Aorta (tissue), 5 donors: ENCODE measurements around the gene CEACAM3. TPM values are rescaled to one million over a fixed set of nuclear protein-coding genes. Genes with fewer than 3 reads are reported as not detected.

ENCODE experiments used
- ATAC-seq: fragments of 200-7000 bp; cut with Tn5 transposase; one replicate; pipeline ENCODE4 v1.9.1; 2022; ENCODE audit warnings: moderate library complexity; ENCODE audit not compliant: low FRiP score
- DNase-seq, 2 donors: peaks; one replicate each; pipeline ENCODE4 v3.0.0-alpha.2; 2020
- H3K27ac ChIP-seq, 2 donors: one replicate each; pipeline ENCODE4 v1.5.1; 2013; ENCODE audit warnings: low read length in 2 of 2, mild to moderate bottlenecking in 2 of 2, moderate library complexity in 2 of 2, control low read depth in 1 of 2, inconsistent platforms in 1 of 2, low read depth in 1 of 2
- H3K27me3 ChIP-seq, 2 donors: one replicate each; pipeline ENCODE4 v1.6.1; 2013; ENCODE audit warnings: control low read depth in 1 of 2, low read length in 1 of 2, mild to moderate bottlenecking in 1 of 2, moderate library complexity in 1 of 2; ENCODE audit not compliant: insufficient read depth in 2 of 2, control insufficient read depth in 1 of 2
- H3K36me3 ChIP-seq, 2 donors: one replicate each; pipeline ENCODE4 v1.6.1; 2013; ENCODE audit warnings: control low read depth in 1 of 2, low read length in 1 of 2, mild to moderate bottlenecking in 1 of 2; ENCODE audit not compliant: insufficient read depth in 2 of 2, control insufficient read depth in 1 of 2
- H3K4me1 ChIP-seq, 2 donors: one replicate each; pipeline ENCODE4 v1.6.1; 2013; ENCODE audit warnings: low read length in 2 of 2, control low read depth in 1 of 2, mild to moderate bottlenecking in 1 of 2, moderate library complexity in 1 of 2; ENCODE audit not compliant: insufficient read depth in 2 of 2, control insufficient read depth in 1 of 2
- H3K4me3 ChIP-seq, 2 donors: one replicate each; pipeline ENCODE4 v1.5.1; 2013; ENCODE audit warnings: low read length in 2 of 2, control low read depth in 1 of 2, mild to moderate bottlenecking in 1 of 2
- H3K9me3 ChIP-seq: one replicate; pipeline ENCODE4 v1.6.1; 2013; ENCODE audit warnings: mild to moderate bottlenecking, low read length; ENCODE audit not compliant: control insufficient read depth
- WGBS, 2 donors: extraction: QIAGEN DNeasy Blood & Tissue Kit; methylation state at CpG; one replicate each; pipeline ENCODE4 v1.1.7; 2013; 5-methylcytosine and 5-hydroxymethylcytosine counted together
- intact Hi-C, 2 donors: fragments of 100-400 bp; cut with DNase I; formaldehyde crosslinking; loops; one replicate each; pipeline versions ENCODE4 v1.14.2 to v1.15.0; 2022
- polyA plus RNA-seq, 2 donors: library from polyadenylated mRNA; stranded (reverse); fragments of 200-250 nt; gene quantifications; one replicate each; pipeline ENCODE4 v1.2.3, GENCODE V29; 2013
- total RNA-seq, 2 donors: library from RNA; stranded (reverse); fragmentation: NEBNext Ultra II Directional; extraction: Animal tissue kit (Norgen Biotek cat#: 25700); gene quantifications; one replicate each; pipeline ENCODE4 v1.2.1, GENCODE V29; 2021
- donor health status: healthy with polysubstance abuse.
- donor health status: Bipolar disorder and iron deficiency.
- donor health status: DM: no; HTN: no; CAD: no.
- donor health status: DM: no; HTN: no; CAD: no.
- donor health status: DM: yes; HTN: yes; CAD: no.

The CEACAM3 gene
- total and polyA plus RNA-seq, 4 donors = 0.39 to 0.99 TPM; not detected in 2

GRCh38 chr19:41859618-41860418 is 63.4 kb downstream of the CEACAM3 start, which contains the start of gene RPS19:
RPS19 (plus strand) TSS chr19:41860255; CDS start chr19:41860775, 520 bp downstream.
- WGBS, 2 donors = 0% methylated on average over 54 to 76 of the region's 76 CpGs
- H3K27me3 ChIP-seq = no peaks in the 10 kb centered on the region
- H3K9me3 ChIP-seq = no peaks in the 10 kb centered on the region
- peak; percentile 98 to 100 for DNase-seq
- peak; percentile 99 for ATAC-seq
- intact Hi-C loops = loop anchor here (1.0 to 2.0 kb wide), 3 partner anchors 22 to 99 kb away; partner anchors contain the start of gene RABAC1 (in 1 of the 2)
- H3K4me3 ChIP-seq = peak within 1 kb of the TSS; percentile 62 to 75
- H3K36me3 ChIP-seq = peaks cover 0 to 8% of the 10 kb centered on the region in 2 donors
- peak within 1 kb of the TSS in 1 of 2 donors; percentile 79 for H3K27ac ChIP-seq
- peaks cover 0 to 6% of the 10 kb centered on the region in 2 donors for H3K4me1 ChIP-seq

GRCh38 chr19:41860419-41861115 is 64.2 kb downstream of the CEACAM3 start:
- no peaks in the 10 kb centered on the region for H3K27me3 ChIP-seq
- H3K27ac ChIP-seq = peak overlapping the region in 1 of 2 donors; percentile 12
- H3K4me3 ChIP-seq = peak overlapping the region; percentile 62 to 75
- H3K9me3 ChIP-seq = no peaks in the 10 kb centered on the region
- ATAC-seq = no peak
- peaks cover 0 to 6% of the 10 kb centered on the region in 2 donors for H3K4me1 ChIP-seq
- WGBS, 2 donors = 0 to 1% methylated on average over 45 of the region's 45 CpGs
- intact Hi-C loops = loop anchor here in 1 of 2 donors (1.0 kb wide), 1 partner anchor 22 kb away; no protein-coding TSS in a partner anchor
- peaks cover 0 to 8% of the 10 kb centered on the region in 2 donors for H3K36me3 ChIP-seq
- no peak for DNase-seq

Other genes starting within 250 kb of the CEACAM3 start
- gene CEACAM21, start 220.4 kb upstream of the CEACAM3 start, total RNA-seq = 1 to 10 TPM; 1.6 to 3.1 TPM
- gene CEACAM21, start 220.4 kb upstream of the CEACAM3 start, polyA plus RNA-seq = under 1 TPM in 1 of 2 donors, not detected in 1; 0.38 TPM
- gene CEACAM4, start 169.5 kb upstream of the CEACAM3 start, total RNA-seq = 1 to 10 TPM in 1 of 2 donors, under 1 TPM in 1; 0.84 to 1.8 TPM
- under 1 TPM in 1 of 2 donors, not detected in 1; 0.51 TPM for gene CEACAM4, start 169.5 kb upstream of the CEACAM3 start, polyA plus RNA-seq
- under 1 TPM in 1 of 2 donors, not detected in 1; 0.26 TPM for gene CEACAM7, start 108.3 kb upstream of the CEACAM3 start, total RNA-seq
- gene CEACAM7, start 108.3 kb upstream of the CEACAM3 start, polyA plus RNA-seq = 1 to 10 TPM in 1 of 2 donors, under 1 TPM in 1; 0.61 to 7.4 TPM
- gene CEACAM5, start 88.0 kb upstream of the CEACAM3 start, total RNA-seq = 1 to 10 TPM in 1 of 2 donors, under 1 TPM in 1; 0.30 to 1.0 TPM
- gene CEACAM5, start 88.0 kb upstream of the CEACAM3 start, polyA plus RNA-seq = 1 to 10 TPM in 1 of 2 donors, under 1 TPM in 1; 0.67 to 9.4 TPM
- gene CEACAM6, start 41.1 kb upstream of the CEACAM3 start, total RNA-seq = under 1 TPM in 1 of 2 donors, not detected in 1; 0.33 TPM
- gene CEACAM6, start 41.1 kb upstream of the CEACAM3 start, polyA plus RNA-seq = 1 to 10 TPM in 1 of 2 donors, under 1 TPM in 1; 0.33 to 6.5 TPM
- gene LYPD4, start 48.1 kb downstream of the CEACAM3 start, total RNA-seq = not detected
- gene LYPD4, start 48.1 kb downstream of the CEACAM3 start, polyA plus RNA-seq = not detected
- not detected for gene DMRTC2, start 48.5 kb downstream of the CEACAM3 start, total RNA-seq
- gene DMRTC2, start 48.5 kb downstream of the CEACAM3 start, polyA plus RNA-seq = not detected
- 1,000 to 10,000 TPM; 1,062 to 1,150 TPM for gene RPS19, start 63.7 kb downstream of the CEACAM3 start, total RNA-seq
- 1,000 to 10,000 TPM; 2,268 to 2,335 TPM for gene RPS19, start 63.7 kb downstream of the CEACAM3 start, polyA plus RNA-seq
- 1 to 10 TPM in 1 of 2 donors, under 1 TPM in 1; 0.96 to 1.3 TPM for gene CD79A, start 80.7 kb downstream of the CEACAM3 start, total RNA-seq
- gene CD79A, start 80.7 kb downstream of the CEACAM3 start, polyA plus RNA-seq = under 1 TPM; 0.49 to 0.63 TPM
- 100 to 1,000 TPM in 1 of 2 donors, 10 to 100 TPM in 1; 95.5 to 137 TPM for gene ARHGEF1, start 86.6 kb downstream of the CEACAM3 start, total RNA-seq
- 100 to 1,000 TPM in 1 of 2 donors, 10 to 100 TPM in 1; 29.8 to 163 TPM for gene ARHGEF1, start 86.6 kb downstream of the CEACAM3 start, polyA plus RNA-seq
- gene ERFL, start 131.9 kb downstream of the CEACAM3 start, total RNA-seq = under 1 TPM; 0.51 to 0.81 TPM
- under 1 TPM in 1 of 2 donors, not detected in 1; 0.46 TPM for gene ERFL, start 131.9 kb downstream of the CEACAM3 start, polyA plus RNA-seq
- 100 to 1,000 TPM; 175 to 198 TPM for gene RABAC1, start 162.7 kb downstream of the CEACAM3 start, total RNA-seq
- 100 to 1,000 TPM; 223 to 376 TPM for gene RABAC1, start 162.7 kb downstream of the CEACAM3 start, polyA plus RNA-seq
- gene ATP1A3, start 197.6 kb downstream of the CEACAM3 start, total RNA-seq = not detected
- under 1 TPM in 1 of 2 donors, not detected in 1; 0.38 TPM for gene ATP1A3, start 197.6 kb downstream of the CEACAM3 start, polyA plus RNA-seq